ENCODE data around the gene ELOVL7.

Gene ELOVL7

GRCh38 chr5:60887096-60887495, 43.0 kb upstream of the ELOVL7 start:
- no peak for TF ChIP-seq FOXP2 (optimal IDR thresholded peaks at IDR 0.05; ENCODE audit: borderline replicate concordance, extremely low read depth, extremely low read length, insufficient read depth)
- no peak for TF ChIP-seq TAF1 (IDR thresholded peaks at IDR 0.05; ENCODE audit: borderline replicate concordance, insufficient read depth, low read length)
- TF ChIP-seq SIN3A (IDR thresholded peaks at IDR 0.05; ENCODE audit: borderline replicate concordance, insufficient read depth, low read length): no peak
- TF ChIP-seq POLR2AphosphoS5 (IDR thresholded peaks at IDR 0.05; ENCODE audit: low read depth, low read length): no peak
- no peak for TF ChIP-seq REST (IDR thresholded peaks at IDR 0.05; ENCODE audit: insufficient read depth in 1 of 2, low read depth in 2 of 2, low read length in 2 of 2)

- no peak for TF ChIP-seq REST (IDR thresholded peaks at IDR 0.05; ENCODE audit: insufficient read depth in 1 of 2, low read depth in 2 of 2, low read length in 2 of 2)
- TF ChIP-seq SIN3A (IDR thresholded peaks at IDR 0.05; ENCODE audit: borderline replicate concordance, insufficient read depth, low read length): no peak
- no peak for TF ChIP-seq POLR2AphosphoS5 (IDR thresholded peaks at IDR 0.05; ENCODE audit: low read depth, low read length)
- no peak for TF ChIP-seq FOXP2 (optimal IDR thresholded peaks at IDR 0.05; ENCODE audit: borderline replicate concordance, extremely low read depth, extremely low read length, insufficient read depth)
- TF ChIP-seq TAF1 (IDR thresholded peaks at IDR 0.05; ENCODE audit: borderline replicate concordance, insufficient read depth, low read length): no peak
Measured at GRCh38 chr5:60886158-60886557, 42.1 kb upstream of the ELOVL7 start.

- TF ChIP-seq POLR2AphosphoS5 (IDR thresholded peaks at IDR 0.05; ENCODE audit: low read depth, low read length) (no peak), TAF1 (IDR thresholded peaks at IDR 0.05; ENCODE audit: borderline replicate concordance, insufficient read depth, low read length) (no peak), SIN3A (IDR thresholded peaks at IDR 0.05; ENCODE audit: borderline replicate concordance, insufficient read depth, low read length) (no peak), FOXP2 (optimal IDR thresholded peaks at IDR 0.05; ENCODE audit: borderline replicate concordance, extremely low read depth, extremely low read length, insufficient read depth) (no peak), REST (IDR thresholded peaks at IDR 0.05; ENCODE audit: insufficient read depth in 1 of 2, low read depth in 2 of 2, low read length in 2 of 2) (no peak)
Measured at GRCh38 chr5:60883229-60883628, 39.2 kb upstream of the ELOVL7 start.

GRCh38 chr5:60872892-60873291, 28.8 kb upstream of the ELOVL7 start:
- TF ChIP-seq SIN3A (IDR thresholded peaks at IDR 0.05; ENCODE audit: borderline replicate concordance, insufficient read depth, low read length): no peak
- TF ChIP-seq TAF1 (IDR thresholded peaks at IDR 0.05; ENCODE audit: borderline replicate concordance, insufficient read depth, low read length): no peak
- TF ChIP-seq POLR2AphosphoS5 (IDR thresholded peaks at IDR 0.05; ENCODE audit: low read depth, low read length): no peak
- no peak for TF ChIP-seq FOXP2 (optimal IDR thresholded peaks at IDR 0.05; ENCODE audit: borderline replicate concordance, extremely low read depth, extremely low read length, insufficient read depth)
- TF ChIP-seq REST (IDR thresholded peaks at IDR 0.05; ENCODE audit: insufficient read depth in 1 of 2, low read depth in 2 of 2, low read length in 2 of 2): no peak

GRCh38 chr5:60870857-60871256, 26.8 kb upstream of the ELOVL7 start:
- TF ChIP-seq POLR2AphosphoS5 (IDR thresholded peaks at IDR 0.05; ENCODE audit: low read depth, low read length) (no peak), TAF1 (IDR thresholded peaks at IDR 0.05; ENCODE audit: borderline replicate concordance, insufficient read depth, low read length) (no peak), SIN3A (IDR thresholded peaks at IDR 0.05; ENCODE audit: borderline replicate concordance, insufficient read depth, low read length) (no peak), FOXP2 (optimal IDR thresholded peaks at IDR 0.05; ENCODE audit: borderline replicate concordance, extremely low read depth, extremely low read length, insufficient read depth) (no peak), REST (IDR thresholded peaks at IDR 0.05; ENCODE audit: insufficient read depth in 1 of 2, low read depth in 2 of 2, low read length in 2 of 2) (no peak)
